Bronchial epithelial cell (primary cell): ENCODE results near the gene MYO1D. TPM values are rescaled to one million over a fixed set of nuclear protein-coding genes. Genes with fewer than 3 reads are reported as not detected.
A peak's percentile ranks its signal among the peaks of the same experiment; 100 is the strongest.
"Not testable (repeated sequence)": the region's sequence is repeated elsewhere in the genome, so short reads cannot be mapped to it uniquely, and the experiment has no call there.

Source experiments
- DNase-seq: peaks from one replicate; pipeline ENCODE4 v3.0.0-alpha.2; 2010; ENCODE audit warnings: low read depth
- FAIRE-seq: peaks from 2 replicates; lab custom pipeline; 2011; peaks lifted over from hg19 to GRCh38; lab: Jason Lieb, UNC
- H3K27me3 ChIP-seq: 2 replicates; pipeline ENCODE4 v1.5.1; 2011; ENCODE audit warnings: low read length; ENCODE audit not compliant: control insufficient read depth, insufficient read depth
- H3K36me3 ChIP-seq: 2 replicates; pipeline ENCODE4 v1.5.1; 2011; ENCODE audit warnings: low read length; ENCODE audit not compliant: control insufficient read depth, insufficient read depth
- H3K4me3 ChIP-seq: 2 replicates; pipeline ENCODE4 v1.5.1; 2011; ENCODE audit warnings: mild to moderate bottlenecking, low read depth, low read length, control low read depth
- CTCF ChIP-seq: IDR thresholded peaks from 2 replicates; pipeline ENCODE4 v1.5.1; 2011; ENCODE audit warnings: mild to moderate bottlenecking, moderate library complexity, low read length, control low read depth, inconsistent platforms; ENCODE audit not compliant: insufficient read depth, severe bottlenecking
- total RNA-seq: library from RNA; depleted of rRNA; stranded (reverse); fragments of >200 nt; gene quantifications from 2 replicates; pipeline ENCODE4 v1.2.1, GENCODE V29; 2014

MYO1D gene
- total RNA-seq, 1 donor from 2014 or later: 35.8 TPM

DNA sequence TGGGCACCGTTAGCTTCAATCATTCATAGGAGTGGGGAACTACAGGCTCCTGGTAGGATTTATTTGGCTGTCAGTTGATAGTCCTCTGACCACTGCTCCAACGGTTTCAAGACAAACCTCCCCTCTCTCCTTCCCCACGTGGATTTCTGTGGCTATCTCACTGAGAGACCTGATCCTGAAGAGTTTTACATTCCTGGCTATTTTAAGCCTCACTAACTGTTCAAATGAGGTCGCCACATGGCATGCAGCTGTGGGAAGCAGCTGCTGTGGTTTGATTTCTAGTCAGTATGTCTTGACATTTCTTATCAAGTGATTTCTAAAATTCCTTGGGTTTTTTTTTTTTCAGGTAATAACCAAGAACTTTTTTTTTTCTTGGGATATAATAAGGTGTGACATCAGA lies 351.8 kb downstream of the MYO1D start:
- DNase-seq (no peak), FAIRE-seq (no peak)
- H3K27me3 ChIP-seq: no peaks in the 10 kb centered on the region
- no peak overlapping the region for H3K4me3 ChIP-seq
- no peak for TF ChIP-seq CTCF
- peaks cover 2% of the 10 kb centered on the region for H3K36me3 ChIP-seq

DNA sequence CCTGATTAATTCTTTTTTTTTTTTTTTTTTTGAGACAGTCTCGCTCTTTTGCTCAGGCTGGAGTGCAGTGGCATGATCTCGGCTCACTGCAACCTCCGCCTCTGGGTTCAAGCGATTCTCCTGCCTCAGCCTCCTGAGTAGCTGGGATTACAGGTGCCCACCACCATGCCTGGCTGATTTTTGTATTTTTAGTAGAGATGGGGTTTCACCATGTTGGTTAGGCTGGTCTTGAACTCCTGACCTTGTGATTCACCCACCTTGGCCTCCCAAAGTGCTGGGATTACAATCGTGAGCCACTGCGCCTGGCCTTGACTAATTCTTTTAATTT lies 352.4 kb downstream of the MYO1D start:
- not testable (repeated sequence) for H3K27me3 ChIP-seq, H3K36me3 ChIP-seq, FAIRE-seq, DNase-seq, H3K4me3 ChIP-seq

GRCh38 chr17:32523827-32524552 lies 352.9 kb downstream of the MYO1D start:
- H3K4me3 ChIP-seq: no peak overlapping the region
- TF ChIP-seq CTCF: no peak
- H3K36me3 ChIP-seq: peaks cover under 1% of the 10 kb centered on the region
- no peak for DNase-seq
- no peak for FAIRE-seq
- no peaks in the 10 kb centered on the region for H3K27me3 ChIP-seq

- no peak for DNase-seq
- no peak for TF ChIP-seq CTCF
- H3K27me3 ChIP-seq: no peaks in the 10 kb centered on the region
- H3K36me3 ChIP-seq: no peaks in the 10 kb centered on the region
- no peak for FAIRE-seq
- H3K4me3 ChIP-seq: no peak overlapping the region
Observed at GRCh38 chr17:32523017-32523680, 353.8 kb downstream of the MYO1D start.

DNA sequence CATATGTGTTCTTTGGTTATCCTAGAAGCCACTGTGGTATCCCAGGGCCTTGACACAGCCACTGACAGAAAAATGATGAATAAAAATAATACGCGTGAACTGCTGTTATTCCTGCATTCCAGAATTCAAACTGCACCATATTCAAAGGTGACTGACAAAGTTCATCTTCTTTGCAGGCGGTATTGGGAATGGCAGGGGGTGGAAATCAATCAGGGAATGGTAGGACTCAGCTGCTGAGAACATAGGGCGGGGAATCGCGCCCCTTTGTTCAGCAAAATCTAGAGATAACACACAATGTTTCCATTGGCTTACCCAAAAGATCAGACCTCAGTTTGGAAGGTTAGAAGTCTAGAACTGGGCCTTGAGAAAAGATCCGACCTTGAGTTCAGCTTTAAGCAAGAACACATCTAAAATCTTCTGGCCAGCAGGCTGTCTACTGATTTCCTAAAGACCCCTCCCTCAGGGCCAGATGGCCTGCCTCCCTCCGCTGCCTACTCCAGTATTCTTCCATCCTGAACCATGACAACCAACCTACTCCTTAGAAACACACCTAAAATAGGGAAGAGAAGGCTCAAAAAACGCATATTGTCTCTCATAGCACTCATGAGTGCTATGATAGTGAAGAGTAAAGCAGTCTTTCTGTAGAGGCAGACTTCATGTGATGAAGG lies 356.1 kb downstream of the MYO1D start:
- no peak for TF ChIP-seq CTCF

DNA sequence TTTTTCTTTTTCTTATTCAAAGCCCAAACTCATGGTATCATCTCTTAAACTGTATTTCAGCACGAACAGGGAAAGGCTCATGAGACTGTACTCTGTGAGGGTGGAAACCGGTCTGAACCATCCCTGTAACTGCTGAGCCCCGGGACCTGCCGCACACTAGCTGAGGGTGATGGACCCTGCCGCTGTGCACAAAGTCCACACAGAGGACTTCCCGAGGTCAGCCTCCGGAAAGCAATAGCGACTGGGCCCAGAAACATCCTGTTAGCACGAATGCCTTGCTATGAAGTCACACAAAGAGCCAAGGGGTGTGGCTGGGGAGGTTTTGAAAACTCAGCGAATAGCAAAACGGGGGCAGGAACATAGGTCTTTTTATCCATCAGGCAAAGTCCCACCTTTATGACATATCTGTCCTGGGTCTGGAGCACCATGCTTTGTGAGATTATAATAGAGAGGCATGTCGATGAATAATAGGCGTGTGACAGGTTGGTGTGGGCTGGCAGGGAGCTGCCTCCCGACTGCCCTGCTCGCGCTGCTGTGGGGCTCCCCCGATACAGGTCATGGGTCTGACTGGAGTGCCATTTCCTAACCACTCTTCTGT lies 356.7 kb downstream of the MYO1D start:
- H3K36me3 ChIP-seq: no peaks in the 10 kb centered on the region
- no peak for TF ChIP-seq CTCF
- FAIRE-seq (no peak), DNase-seq (peak; percentile 31)
- no peaks in the 10 kb centered on the region for H3K27me3 ChIP-seq
- H3K4me3 ChIP-seq: no peak overlapping the region

More for the DNA sequence above, 356.1 kb downstream of the MYO1D start:
- no peaks in the 10 kb centered on the region for H3K27me3 ChIP-seq
- no peaks in the 10 kb centered on the region for H3K36me3 ChIP-seq
- no peak overlapping the region for H3K4me3 ChIP-seq
- FAIRE-seq (peak; percentile 13), DNase-seq (no peak)
